Choroid plexus epithelial cell (primary cell): ENCODE measurements around the gene LRRC61.
"Not testable (repeated sequence)": the region's sequence is repeated elsewhere in the genome, so short reads cannot be mapped to it uniquely, and the experiment has no call there.

Experiments
- DNase-seq: peaks from one replicate; pipeline ENCODE4 v3.0.0-alpha.2; 2010; ENCODE audit warnings: low read depth
- H3K4me3 ChIP-seq: 2 replicates; pipeline ENCODE4 v1.5.1; 2011; ENCODE audit warnings: low read depth, mild to moderate bottlenecking, control low read depth, low read length, moderate library complexity
- CTCF ChIP-seq: conservative IDR thresholded peaks from 2 replicates; pipeline ENCODE4 v1.5.1; 2011; ENCODE audit warnings: low read depth, mild to moderate bottlenecking, control low read depth, inconsistent platforms, low read length, moderate library complexity

Gene LRRC61

GRCh38 chr7:150381785-150382122 is 58.6 kb downstream of the LRRC61 start:
- TF ChIP-seq CTCF = no peak
- H3K4me3 ChIP-seq = no peak overlapping the region

GRCh38 chr7:150382123-150382843 is 59.1 kb downstream of the LRRC61 start:
- DNase-seq = no peak
- TF ChIP-seq CTCF = no peak
- H3K4me3 ChIP-seq = no peak overlapping the region

More at GRCh38 chr7:150381785-150382122, 58.6 kb downstream of the LRRC61 start:
- DNase-seq = no peak

GRCh38 chr7:150382844-150383225 is 59.7 kb downstream of the LRRC61 start:
- DNase-seq = no peak
- H3K4me3 ChIP-seq = no peak overlapping the region
- no peak for TF ChIP-seq CTCF

- no peak for TF ChIP-seq CTCF
- no peak overlapping the region for H3K4me3 ChIP-seq
- no peak for DNase-seq
Measured at GRCh38 chr7:150383710-150384397, 60.7 kb downstream of the LRRC61 start.

GRCh38 chr7:150384406-150385301 is 61.5 kb downstream of the LRRC61 start:
- no peak overlapping the region for H3K4me3 ChIP-seq
- no peak for TF ChIP-seq CTCF
- no peak for DNase-seq

GRCh38 chr7:150385302-150385723 is 62.2 kb downstream of the LRRC61 start:
- H3K4me3 ChIP-seq = no peak overlapping the region
- DNase-seq = no peak
- no peak for TF ChIP-seq CTCF

GRCh38 chr7:150385884-150386283 is 62.7 kb downstream of the LRRC61 start:
- not testable (repeated sequence) for H3K4me3 ChIP-seq, DNase-seq
